ENCODE results near the gene CARM1. TPM values are rescaled to one million over a fixed set of nuclear protein-coding genes. Genes with fewer than 3 reads are reported as not detected.
"Not testable (repeated sequence)": the region's sequence is repeated elsewhere in the genome, so short reads cannot be mapped to it uniquely, and the experiment has no call there.

CARM1 gene
- polyA plus RNA-seq, 2 donors, result 28.5 to 35.7 TPM

GRCh38 chr19:10871711-10872545 lies 575 bp downstream of the CARM1 start:
- 0 to 1% methylated on average over 59 to 90 of the region's 90 CpGs for WGBS, 2 donors
- Histone ChIP-seq H3K9me3 (ENCODE audit: control insufficient read depth in 2 of 2, insufficient read depth in 1 of 2, low read depth in 1 of 2, low read length in 1 of 2) (no peaks in the 10 kb centered on the region), H3K27me3 (ENCODE audit: control insufficient read depth in 1 of 2, insufficient read depth in 2 of 2, low read length in 2 of 2) (no peaks in the 10 kb centered on the region), H3K4me1 (ENCODE audit: control insufficient read depth in 2 of 2, insufficient read depth in 2 of 2, low read length in 1 of 2) (peaks cover 0 to 3% of the 10 kb centered on the region in 2 donors), H3K27ac (ENCODE audit: low read depth in 2 of 2, low read length in 1 of 2) (peak overlapping the region; percentile 79 to 83), H3K36me3 (ENCODE audit: control insufficient read depth in 2 of 2, insufficient read depth in 2 of 2, low read length in 1 of 2) (no peaks in the 10 kb centered on the region), H3K4me3 (ENCODE audit: low read depth in 1 of 2, low read length in 2 of 2) (peak overlapping the region; percentile 78 to 80)

GRCh38 chr19:10872546-10873107 lies 1.3 kb downstream of the CARM1 start:
- Histone ChIP-seq H3K36me3 (ENCODE audit: control insufficient read depth in 2 of 2, insufficient read depth in 2 of 2, low read length in 1 of 2) (no peaks in the 10 kb centered on the region), H3K27me3 (ENCODE audit: control insufficient read depth in 1 of 2, insufficient read depth in 2 of 2, low read length in 2 of 2) (no peaks in the 10 kb centered on the region), H3K9me3 (ENCODE audit: control insufficient read depth in 2 of 2, insufficient read depth in 1 of 2, low read depth in 1 of 2, low read length in 1 of 2) (no peaks in the 10 kb centered on the region), H3K4me1 (ENCODE audit: control insufficient read depth in 2 of 2, insufficient read depth in 2 of 2, low read length in 1 of 2) (peaks cover 0 to 3% of the 10 kb centered on the region in 2 donors), H3K4me3 (ENCODE audit: low read depth in 1 of 2, low read length in 2 of 2) (peak overlapping the region; percentile 78 to 80), H3K27ac (ENCODE audit: low read depth in 2 of 2, low read length in 1 of 2) (peak overlapping the region; percentile 79 to 83)
- WGBS, 2 donors, result 9 to 11% methylated on average over 15 to 16 of the region's 16 CpGs

- Histone ChIP-seq H3K4me1 (ENCODE audit: control insufficient read depth in 2 of 2, insufficient read depth in 2 of 2, low read length in 1 of 2) (peaks cover 0 to 4% of the 10 kb centered on the region in 2 donors), H3K9me3 (ENCODE audit: control insufficient read depth in 2 of 2, insufficient read depth in 1 of 2, low read depth in 1 of 2, low read length in 1 of 2) (no peaks in the 10 kb centered on the region), H3K27me3 (ENCODE audit: control insufficient read depth in 1 of 2, insufficient read depth in 2 of 2, low read length in 2 of 2) (no peaks in the 10 kb centered on the region), H3K36me3 (ENCODE audit: control insufficient read depth in 2 of 2, insufficient read depth in 2 of 2, low read length in 1 of 2) (no peaks in the 10 kb centered on the region), H3K4me3 (ENCODE audit: low read depth in 1 of 2, low read length in 2 of 2) (no peak overlapping the region), H3K27ac (ENCODE audit: low read depth in 2 of 2, low read length in 1 of 2) (no peak overlapping the region)
- WGBS, 2 donors, result 76 to 84% methylated on average over 1 of the region's 1 CpG
Observed at GRCh38 chr19:10874024-10874423, 2.7 kb downstream of the CARM1 start.

- H3K4me1 ChIP-seq (ENCODE audit: control insufficient read depth in 2 of 2, insufficient read depth in 2 of 2, low read length in 1 of 2), result peaks cover 3 to 5% of the 10 kb centered on the region in 2 donors
Observed at GRCh38 chr19:10876459-10877240, 5.3 kb downstream of the CARM1 start.

GRCh38 chr19:10877608-10878007 lies 6.3 kb downstream of the CARM1 start:
- not testable (repeated sequence) for H3K36me3 ChIP-seq (ENCODE audit: control insufficient read depth in 2 of 2, insufficient read depth in 2 of 2, low read length in 1 of 2); H3K27me3 ChIP-seq (ENCODE audit: control insufficient read depth in 1 of 2, insufficient read depth in 2 of 2, low read length in 2 of 2); H3K9me3 ChIP-seq (ENCODE audit: control insufficient read depth in 2 of 2, insufficient read depth in 1 of 2, low read depth in 1 of 2, low read length in 1 of 2); H3K4me3 ChIP-seq (ENCODE audit: low read depth in 1 of 2, low read length in 2 of 2); H3K4me1 ChIP-seq (ENCODE audit: control insufficient read depth in 2 of 2, insufficient read depth in 2 of 2, low read length in 1 of 2)
- WGBS, 2 donors, result 97% methylated on average over 9 of the region's 9 CpGs
- peak overlapping the region in 1 of 2 donors; percentile 40 for H3K27ac ChIP-seq (ENCODE audit: low read depth in 2 of 2, low read length in 1 of 2)

More at GRCh38 chr19:10876459-10877240, 5.3 kb downstream of the CARM1 start:
- Histone ChIP-seq H3K4me3 (ENCODE audit: low read depth in 1 of 2, low read length in 2 of 2) (no peak overlapping the region), H3K9me3 (ENCODE audit: control insufficient read depth in 2 of 2, insufficient read depth in 1 of 2, low read depth in 1 of 2, low read length in 1 of 2) (no peaks in the 10 kb centered on the region), H3K36me3 (ENCODE audit: control insufficient read depth in 2 of 2, insufficient read depth in 2 of 2, low read length in 1 of 2) (no peaks in the 10 kb centered on the region), H3K27ac (ENCODE audit: low read depth in 2 of 2, low read length in 1 of 2) (peak overlapping the region in 1 of 2 donors; percentile 59), H3K27me3 (ENCODE audit: control insufficient read depth in 1 of 2, insufficient read depth in 2 of 2, low read length in 2 of 2) (no peaks in the 10 kb centered on the region)
- WGBS, 2 donors, result 71 to 73% methylated on average over 10 of the region's 10 CpGs

GRCh38 chr19:10878253-10878652 lies 6.9 kb downstream of the CARM1 start:
- Histone ChIP-seq H3K27me3 (ENCODE audit: control insufficient read depth in 1 of 2, insufficient read depth in 2 of 2, low read length in 2 of 2) (no peaks in the 10 kb centered on the region), H3K9me3 (ENCODE audit: control insufficient read depth in 2 of 2, insufficient read depth in 1 of 2, low read depth in 1 of 2, low read length in 1 of 2) (no peaks in the 10 kb centered on the region), H3K36me3 (ENCODE audit: control insufficient read depth in 2 of 2, insufficient read depth in 2 of 2, low read length in 1 of 2) (no peaks in the 10 kb centered on the region), H3K4me1 (ENCODE audit: control insufficient read depth in 2 of 2, insufficient read depth in 2 of 2, low read length in 1 of 2) (peaks cover 6 to 8% of the 10 kb centered on the region in 2 donors), H3K4me3 (ENCODE audit: low read depth in 1 of 2, low read length in 2 of 2) (no peak overlapping the region), H3K27ac (ENCODE audit: low read depth in 2 of 2, low read length in 1 of 2) (peak overlapping the region in 1 of 2 donors; percentile 38)
- 69 to 79% methylated on average over 3 of the region's 3 CpGs for WGBS, 2 donors

GRCh38 chr19:10881403-10882107 lies 10.2 kb downstream of the CARM1 start:
- H3K27me3 ChIP-seq (ENCODE audit: control insufficient read depth in 1 of 2, insufficient read depth in 2 of 2, low read length in 2 of 2), result no peaks in the 10 kb centered on the region
- peaks cover 6 to 7% of the 10 kb centered on the region in 2 donors for H3K4me1 ChIP-seq (ENCODE audit: control insufficient read depth in 2 of 2, insufficient read depth in 2 of 2, low read length in 1 of 2)
- no peaks in the 10 kb centered on the region for H3K9me3 ChIP-seq (ENCODE audit: control insufficient read depth in 2 of 2, insufficient read depth in 1 of 2, low read depth in 1 of 2, low read length in 1 of 2)
- peaks cover 0 to 3% of the 10 kb centered on the region in 2 donors for H3K36me3 ChIP-seq (ENCODE audit: control insufficient read depth in 2 of 2, insufficient read depth in 2 of 2, low read length in 1 of 2)
- no peak overlapping the region for H3K27ac ChIP-seq (ENCODE audit: low read depth in 2 of 2, low read length in 1 of 2)
- H3K4me3 ChIP-seq (ENCODE audit: low read depth in 1 of 2, low read length in 2 of 2), result no peak overlapping the region
- WGBS, 2 donors, result 78 to 82% methylated on average over 14 of the region's 14 CpGs

- Histone ChIP-seq H3K9me3 (ENCODE audit: control insufficient read depth in 2 of 2, insufficient read depth in 1 of 2, low read depth in 1 of 2, low read length in 1 of 2) (no peaks in the 10 kb centered on the region), H3K4me3 (ENCODE audit: low read depth in 1 of 2, low read length in 2 of 2) (no peak overlapping the region), H3K36me3 (ENCODE audit: control insufficient read depth in 2 of 2, insufficient read depth in 2 of 2, low read length in 1 of 2) (peaks cover 0 to 3% of the 10 kb centered on the region in 2 donors), H3K4me1 (ENCODE audit: control insufficient read depth in 2 of 2, insufficient read depth in 2 of 2, low read length in 1 of 2) (peaks cover 7 to 10% of the 10 kb centered on the region in 2 donors), H3K27ac (ENCODE audit: low read depth in 2 of 2, low read length in 1 of 2) (no peak overlapping the region), H3K27me3 (ENCODE audit: control insufficient read depth in 1 of 2, insufficient read depth in 2 of 2, low read length in 2 of 2) (no peaks in the 10 kb centered on the region)
- WGBS, 2 donors, result 82 to 83% methylated on average over 9 of the region's 9 CpGs
Observed at GRCh38 chr19:10882108-10882457, 10.7 kb downstream of the CARM1 start.

- Histone ChIP-seq H3K36me3 (ENCODE audit: control insufficient read depth in 2 of 2, insufficient read depth in 2 of 2, low read length in 1 of 2) (peaks cover 0 to 3% of the 10 kb centered on the region in 2 donors), H3K9me3 (ENCODE audit: control insufficient read depth in 2 of 2, insufficient read depth in 1 of 2, low read depth in 1 of 2, low read length in 1 of 2) (no peaks in the 10 kb centered on the region), H3K27me3 (ENCODE audit: control insufficient read depth in 1 of 2, insufficient read depth in 2 of 2, low read length in 2 of 2) (no peaks in the 10 kb centered on the region), H3K4me1 (ENCODE audit: control insufficient read depth in 2 of 2, insufficient read depth in 2 of 2, low read length in 1 of 2) (peaks cover 14 to 21% of the 10 kb centered on the region in 2 donors), H3K27ac (ENCODE audit: low read depth in 2 of 2, low read length in 1 of 2) (no peak overlapping the region), H3K4me3 (ENCODE audit: low read depth in 1 of 2, low read length in 2 of 2) (no peak overlapping the region)
- 67 to 82% methylated on average over 2 of the region's 2 CpGs for WGBS, 2 donors
Observed at GRCh38 chr19:10884274-10884673, 12.9 kb downstream of the CARM1 start.
